CD14-positive monocyte (primary cell): Measurements from ENCODE around the gene SNAPC4. TPM values are rescaled to one million over a fixed set of nuclear protein-coding genes. Genes with fewer than 3 reads are reported as not detected.

Experiments used
- DNase-seq, 3 donors: peaks; one replicate each; pipeline ENCODE4 v3.0.0-alpha.2; 2011 to 2022
- H2AFZ ChIP-seq: 2 replicates; pipeline ENCODE4 v1.6.0; 2012; ENCODE audit warnings: mild to moderate bottlenecking, low read depth, low read length, inconsistent platforms; ENCODE audit not compliant: insufficient read depth, poor library complexity, severe bottlenecking
- H3K27ac ChIP-seq, 2 donors: 1 replicate in 1 of 2; 2 replicates in 1 of 2; pipeline ENCODE4 v1.5.1; 2012 to 2013; ENCODE audit warnings: low read length in 2 of 2, control low read depth in 1 of 2, inconsistent platforms in 1 of 2, low read depth in 1 of 2, mild to moderate bottlenecking in 1 of 2
- H3K27me3 ChIP-seq, 2 donors: one replicate each; pipeline versions ENCODE4 v1.6.0 to v1.6.1; 2011 to 2013; ENCODE audit warnings: low read length in 2 of 2; ENCODE audit not compliant: control insufficient read depth in 2 of 2, insufficient read depth in 2 of 2
- H3K36me3 ChIP-seq, 2 donors: replicated peaks in 1 of 2; 1 replicate in 1 of 2; 2 replicates in 1 of 2; pipeline versions ENCODE4 v1.5.1 to v1.6.1; 2012 to 2013; ENCODE audit warnings: low read length in 2 of 2, control low read depth in 1 of 2, inconsistent platforms in 1 of 2, mild to moderate bottlenecking in 1 of 2; ENCODE audit not compliant: insufficient read depth in 2 of 2, control insufficient read depth in 1 of 2
- H3K4me1 ChIP-seq, 2 donors: 1 replicate in 1 of 2; 2 replicates in 1 of 2; pipeline versions ENCODE4 v1.5.1 to v1.6.1; 2012 to 2013; ENCODE audit warnings: low read length in 2 of 2, control low read depth in 1 of 2, inconsistent platforms in 1 of 2, mild to moderate bottlenecking in 1 of 2, moderate library complexity in 1 of 2; ENCODE audit not compliant: insufficient read depth in 2 of 2, control insufficient read depth in 1 of 2
- H3K4me2 ChIP-seq: replicated peaks from 2 replicates; pipeline ENCODE3; 2012; ENCODE audit warnings: low read length, moderate library complexity, mild to moderate bottlenecking; ENCODE audit not compliant: poor library complexity, severe bottlenecking; ENCODE audit errors: extremely low read depth
- H3K4me3 ChIP-seq, 3 experiments: fragments of 200-600 bp in 1 of 3; sonication (generic) in 1 of 3; replicated peaks in 1 of 3; 1 replicate in 2 of 3; 2 replicates in 1 of 3; pipeline ENCODE4 v1.5.1; 2011 to 2013; ENCODE audit warnings: low read length in 3 of 3, mild to moderate bottlenecking in 3 of 3, control low read depth in 2 of 3, low read depth in 2 of 3, inconsistent platforms in 1 of 3, moderate library complexity in 1 of 3
- H3K79me2 ChIP-seq: 2 replicates; pipeline ENCODE4 v1.6.0; 2012; ENCODE audit warnings: mild to moderate bottlenecking, control low read depth, inconsistent platforms, low read length, moderate library complexity; ENCODE audit not compliant: insufficient read depth
- H3K9ac ChIP-seq: 2 replicates; pipeline ENCODE4 v1.6.0; 2017; ENCODE audit warnings: low read length, mild to moderate bottlenecking; ENCODE audit not compliant: insufficient read depth, poor library complexity, severe bottlenecking
- H3K9me3 ChIP-seq, 2 donors: replicated peaks in 1 of 2; 1 replicate in 1 of 2; 2 replicates in 1 of 2; pipeline versions ENCODE4 v1.5.1 to v1.6.1; 2012 to 2013; ENCODE audit warnings: low read length in 2 of 2, control low read depth in 1 of 2; ENCODE audit not compliant: control insufficient read depth in 1 of 2, insufficient read depth in 1 of 2
- H4K20me1 ChIP-seq: 2 replicates; pipeline ENCODE4 v1.6.0; 2012; ENCODE audit warnings: mild to moderate bottlenecking, low read length, control low read depth, moderate library complexity; ENCODE audit not compliant: insufficient read depth
- H3K27ac Mint-ChIP-seq, 7 donors: one replicate each; pipeline ENCODE4 v1.8.0; 2020; ENCODE audit warnings: mild to moderate bottlenecking in 7 of 7, mixed read lengths in 7 of 7, moderate library complexity in 6 of 7, inconsistent platforms in 2 of 7
- H3K27me3 Mint-ChIP-seq, 3 donors: one replicate each; pipeline ENCODE4 v1.8.0; 2021 to 2022; ENCODE audit warnings: low read depth in 3 of 3, mild to moderate bottlenecking in 3 of 3, mixed read lengths in 3 of 3, moderate library complexity in 3 of 3, inconsistent platforms in 1 of 3
- H3K36me3 Mint-ChIP-seq, 2 donors: one replicate each; pipeline ENCODE4 v1.8.0; 2020; ENCODE audit warnings: mixed read lengths in 2 of 2, inconsistent platforms in 1 of 2, mild to moderate bottlenecking in 1 of 2
- H3K4me1 Mint-ChIP-seq: one replicate; pipeline ENCODE4 v1.8.0; 2020; ENCODE audit warnings: mild to moderate bottlenecking, mixed read lengths
- H3K4me3 Mint-ChIP-seq, 2 donors: one replicate each; pipeline ENCODE4 v1.8.0; 2020; ENCODE audit warnings: mild to moderate bottlenecking in 2 of 2, mixed read lengths in 2 of 2, moderate library complexity in 1 of 2
- H3K9me3 Mint-ChIP-seq, 7 donors: one replicate each; pipeline ENCODE4 v1.8.0; 2020 to 2022; ENCODE audit warnings: mixed read lengths in 7 of 7, mild to moderate bottlenecking in 6 of 7, moderate library complexity in 6 of 7, inconsistent platforms in 2 of 7
- CTCF ChIP-seq: fragments of 200-600 bp; IDR thresholded peaks from one replicate; pipeline ENCODE4 v1.8.0; 2022; ENCODE audit warnings: antibody characterized with exemption, mild to moderate bottlenecking
- WGBS: methylation state at CpG from one replicate; pipeline ENCODE4 v1.1.5; 2013; ENCODE audit warnings: missing lambda C conversion rate; ENCODE audit not compliant: insufficient coverage; 5-methylcytosine and 5-hydroxymethylcytosine counted together
- intact Hi-C, 2 donors: fragments of 100-400 bp; cut with micrococcal nuclease; formaldehyde crosslinking; loops; one replicate each; pipeline versions ENCODE4 v1.15.0 to v1.15.1; 2023
- polyA plus RNA-seq, 3 donors: library from polyadenylated mRNA; depleted of rRNA in 1 of 3; unstranded in 2 of 3; stranded (reverse) in 1 of 3; fragments of 300-500 nt in 2 of 3; fragments of >200 nt in 1 of 3; fragmentation: Illumina TruSeq in 2 of 3; gene quantifications; 1 replicate in 2 of 3; 2 replicates in 1 of 3; pipeline ENCODE4 v1.2.3, GENCODE V29; 2012 to 2021

Gene SNAPC4
- polyA plus RNA-seq, 3 donors, result 0.59 to 6.7 (median 1.2) TPM

- Histone ChIP-seq H4K20me1 (no peaks in the 10 kb centered on the region), H3K79me2 (no peaks in the 10 kb centered on the region), H3K4me2 (no peak overlapping the region), H3K27me3 (no peaks in the 10 kb centered on the region), H3K4me1 (peaks cover 16 to 19% of the 10 kb centered on the region in 2 donors), H3K9ac (no peak overlapping the region), H2AFZ (no peak overlapping the region), H3K9me3 (no peaks in the 10 kb centered on the region), H3K4me3 (no peak overlapping the region), H3K27ac (no peak overlapping the region), H3K36me3 (peaks cover 54 to 64% of the 10 kb centered on the region in 2 donors)
- Mint-ChIP-seq H3K4me3 (no peak overlapping the region), H3K36me3 (peaks cover 27 to 54% of the 10 kb centered on the region in 2 donors), H3K27me3 (no peaks in the 10 kb centered on the region), H3K27ac (no peak overlapping the region), H3K9me3 (no peaks in the 10 kb centered on the region), H3K4me1 (peaks cover 12% of the 10 kb centered on the region)
- WGBS, result 92% methylated on average over 10 of the region's 11 CpGs
- intact Hi-C loops, result no loop called here
- no peak for DNase-seq
- no peak for TF ChIP-seq CTCF
Measured at GRCh38 chr9:136379401-136379800, 20.6 kb downstream of the SNAPC4 start.

- Histone ChIP-seq H2AFZ (no peak overlapping the region), H3K4me3 (no peak overlapping the region), H3K4me1 (peaks cover 20 to 23% of the 10 kb centered on the region in 2 donors), H3K79me2 (no peaks in the 10 kb centered on the region), H4K20me1 (no peaks in the 10 kb centered on the region), H3K9ac (no peak overlapping the region), H3K36me3 (peaks cover 50 to 60% of the 10 kb centered on the region in 2 donors), H3K27me3 (no peaks in the 10 kb centered on the region), H3K27ac (no peak overlapping the region), H3K9me3 (no peaks in the 10 kb centered on the region), H3K4me2 (no peak overlapping the region)
- DNase-seq, result no peak
- H3K27ac Mint-ChIP-seq, result no peak overlapping the region
- H3K9me3 Mint-ChIP-seq, result no peaks in the 10 kb centered on the region
- WGBS, result 96% methylated on average over 15 of the region's 18 CpGs
- no peak overlapping the region for H3K4me3 Mint-ChIP-seq
- H3K4me1 Mint-ChIP-seq, result peaks cover 13% of the 10 kb centered on the region
- intact Hi-C loops, result no loop called here
- H3K27me3 Mint-ChIP-seq, result no peaks in the 10 kb centered on the region
- no peak for TF ChIP-seq CTCF
- peaks cover 23 to 50% of the 10 kb centered on the region in 2 donors for H3K36me3 Mint-ChIP-seq
Measured at GRCh38 chr9:136379003-136379287, 21.0 kb downstream of the SNAPC4 start.
